SK-N-SH (cell line): ENCODE measurements around the gene ZNF615. TPM values are rescaled to one million over a fixed set of nuclear protein-coding genes. Genes with fewer than 3 reads are reported as not detected.
"Not testable (repeated sequence)": the region's sequence is repeated elsewhere in the genome, so short reads cannot be mapped to it uniquely, and the experiment has no call there.

Experiments
- CTCF ChIA-PET: fragments of 300-600, 350-600 bp; formaldehyde crosslinking; extraction: SDS; loops from one replicate; lab custom pipeline; 2021; lab: Yijun Ruan, JAX
- POLR2A ChIA-PET: fragments of 350-600 bp; sonication (Branson Sonifier 250); formaldehyde crosslinking; extraction: SDS; loops from one replicate; lab custom pipeline; 2020; ENCODE audit warnings: antibody characterized with exemption, inconsistent platforms; lab: Yijun Ruan, JAX
- DNase-seq: peaks from one replicate; pipeline ENCODE4 v3.0.0; 2012
- H2AFZ ChIP-seq: fragments of 200-600 bp; sonication (generic); 2 replicates; pipeline ENCODE4 v1.8.1; 2016; ENCODE audit warnings: antibody characterized with exemption, mild to moderate bottlenecking, low read depth
- H3F3A ChIP-seq: fragments of 200-600 bp; sonication (generic); replicated peaks from 2 replicates; pipeline ENCODE3; 2016; ENCODE audit warnings: antibody characterized with exemption, mild to moderate bottlenecking; ENCODE audit not compliant: insufficient read depth
- H3K27ac ChIP-seq, 2 experiments: fragments of 200-500 bp in 1 of 2; fragments of 200-600 bp in 1 of 2; sonication (Bioruptor generic) in 1 of 2; sonication (generic), shearing (Covaris generic) in 1 of 2; 2 replicates each; pipeline versions ENCODE4 v1.5.1 to v1.6.1; 2014 to 2016; ENCODE audit warnings: low read depth in 2 of 2, inconsistent platforms in 1 of 2, low read length in 1 of 2, mild to moderate bottlenecking in 1 of 2, mixed read lengths in 1 of 2
- H3K27me3 ChIP-seq: fragments of 200-600 bp; sonication (generic), shearing (Covaris generic); 2 replicates; pipeline ENCODE4 v1.6.1; 2016; ENCODE audit warnings: mixed run types; ENCODE audit not compliant: insufficient read depth
- H3K36me3 ChIP-seq, 2 experiments: fragments of 200-500 bp in 1 of 2; fragments of 200-600 bp in 1 of 2; sonication (Bioruptor generic) in 1 of 2; sonication (generic) in 1 of 2; replicated peaks in 1 of 2; 2 replicates each; pipeline versions ENCODE3 to v1.5.1; 2014 to 2016; ENCODE audit warnings: low read length in 1 of 2, mild to moderate bottlenecking in 1 of 2; ENCODE audit not compliant: insufficient read depth in 2 of 2, control insufficient read depth in 1 of 2
- H3K4me1 ChIP-seq, 2 experiments: fragments of 200-500 bp in 1 of 2; fragments of 200-600 bp in 1 of 2; sonication (Bioruptor generic) in 1 of 2; sonication (generic), shearing (Covaris generic) in 1 of 2; 2 replicates each; pipeline versions ENCODE4 v1.5.1 to v1.6.1; 2014 to 2016; ENCODE audit warnings: low read depth in 1 of 2, low read length in 1 of 2, mixed run types in 1 of 2; ENCODE audit not compliant: insufficient read depth in 2 of 2, control insufficient read depth in 1 of 2
- H3K4me2 ChIP-seq: fragments of 200-600 bp; sonication (generic), shearing (Covaris generic); 2 replicates; pipeline ENCODE4 v1.6.1; 2017; ENCODE audit warnings: mixed run types
- H3K4me3 ChIP-seq, 2 experiments: fragments of 200-500 bp in 1 of 2; fragments of 200-600 bp in 1 of 2; sonication (Bioruptor generic) in 1 of 2; sonication (generic), shearing (Covaris generic) in 1 of 2; 2 replicates each; pipeline versions ENCODE4 v1.5.1 to v1.8.1; 2014 to 2016; ENCODE audit warnings: low read depth in 2 of 2, inconsistent platforms in 1 of 2, low read length in 1 of 2, mild to moderate bottlenecking in 1 of 2, mixed read lengths in 1 of 2, moderate library complexity in 1 of 2
- H3K79me2 ChIP-seq: fragments of 200-600 bp; sonication (generic); 2 replicates; pipeline ENCODE4 v1.8.1; 2017; ENCODE audit warnings: mild to moderate bottlenecking; ENCODE audit not compliant: insufficient read depth
- H3K9ac ChIP-seq: fragments of 200-600 bp; sonication (generic); 2 replicates; pipeline ENCODE4 v1.6.1; 2017; ENCODE audit warnings: mixed run types
- H3K9me2 ChIP-seq: fragments of 200-600 bp; sonication (generic); 2 replicates; pipeline ENCODE4 v1.6.1; 2017; ENCODE audit warnings: mixed run types
- H3K9me3 ChIP-seq: fragments of 200-600 bp; sonication (generic); 2 replicates; pipeline ENCODE4 v1.6.1; 2017; ENCODE audit warnings: mixed run types, mild to moderate bottlenecking, moderate library complexity
- H4K20me1 ChIP-seq: fragments of 200-600 bp; sonication (generic); 2 replicates; pipeline ENCODE4 v1.6.1; 2017; ENCODE audit warnings: mild to moderate bottlenecking, mixed run types; ENCODE audit not compliant: insufficient read depth
- GABPA ChIP-seq: IDR thresholded peaks from 2 replicates; pipeline ENCODE4 v1.4.0; 2012; ENCODE audit warnings: low read depth, mild to moderate bottlenecking
- MXI1 ChIP-seq: IDR thresholded peaks from 2 replicates; pipeline ENCODE4 v1.6.1; 2012; ENCODE audit warnings: mild to moderate bottlenecking, low read depth, low read length, improper control_type of control experiment
- SMC3 ChIP-seq: IDR thresholded peaks from 2 replicates; pipeline ENCODE4 v1.6.1; 2012; ENCODE audit warnings: low read depth, low read length, improper control_type of control experiment
- WGBS: methylation state at CpG from one replicate; pipeline ENCODE4 v1.1.6; 2017; ENCODE audit warnings: low lambda C conversion rate; 5-methylcytosine and 5-hydroxymethylcytosine counted together
- polyA plus RNA-seq, 3 experiments: library from polyadenylated mRNA; depleted of rRNA; stranded (reverse); fragments of >200 nt; gene quantifications; 2 replicates each; pipeline ENCODE4 v1.2.3, GENCODE V29; 2012
- TF ChIP-seq, protein P1 (sequence below): IDR thresholded peaks from 2 replicates; pipeline ENCODE4 v1.4.0; 2012; ENCODE audit warnings: low read depth, borderline replicate concordance
- TF ChIP-seq, protein P2 (sequence below): IDR thresholded peaks from 2 replicates; pipeline ENCODE4 v1.6.1; 2012; ENCODE audit warnings: mild to moderate bottlenecking, low read depth, low read length, moderate library complexity
- TF ChIP-seq, protein P3 (sequence below): fragments of 150-350 bp; IDR thresholded peaks from 2 replicates; pipeline ENCODE4 v1.6.1; 2017; ENCODE audit warnings: antibody characterized with exemption, low read length, low read depth, borderline replicate concordance

Gene ZNF615
- polyA plus RNA-seq, 1 of the 3 experiments (the other 2 are of a cell fraction): 1.6 TPM

DNA sequence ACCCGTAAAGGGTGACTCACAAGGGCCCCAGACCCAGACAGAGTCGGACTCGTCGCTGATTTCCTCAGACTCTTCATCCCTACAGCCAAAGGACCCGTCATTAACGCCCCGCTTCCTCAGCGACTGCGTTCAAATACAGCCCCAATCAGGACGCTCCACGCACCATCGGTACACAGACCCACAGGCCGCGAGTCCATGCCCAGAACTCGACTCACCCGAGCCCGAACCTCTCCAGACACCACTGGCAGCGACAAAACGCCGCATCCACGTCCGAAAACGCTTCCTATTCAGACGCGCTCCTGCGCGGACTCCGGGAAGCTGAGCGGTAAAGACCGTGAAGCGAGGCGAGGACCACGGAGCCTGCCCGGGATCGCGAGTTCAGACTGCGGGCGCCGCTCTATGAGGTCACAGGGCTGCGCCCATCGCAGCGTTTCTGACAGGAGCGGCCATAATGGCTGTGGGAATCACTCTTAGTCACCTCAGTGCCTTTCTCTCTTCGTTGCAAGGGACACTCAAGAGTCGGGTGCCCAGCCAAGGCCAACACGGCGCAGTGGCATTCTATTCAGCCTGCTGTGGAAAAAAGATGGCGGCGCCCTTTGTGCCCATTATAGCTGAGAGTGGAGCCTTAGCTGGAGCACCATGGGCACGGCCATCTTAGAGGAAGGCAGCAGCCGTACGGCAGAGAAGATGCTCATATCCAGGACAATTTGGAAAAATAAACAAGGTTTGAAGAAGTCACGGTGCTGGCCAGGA is 20.2 kb upstream of the ZNF615 start, which contains the start of gene ZNF614 (continued):
- TF ChIP-seq, protein P1, sequence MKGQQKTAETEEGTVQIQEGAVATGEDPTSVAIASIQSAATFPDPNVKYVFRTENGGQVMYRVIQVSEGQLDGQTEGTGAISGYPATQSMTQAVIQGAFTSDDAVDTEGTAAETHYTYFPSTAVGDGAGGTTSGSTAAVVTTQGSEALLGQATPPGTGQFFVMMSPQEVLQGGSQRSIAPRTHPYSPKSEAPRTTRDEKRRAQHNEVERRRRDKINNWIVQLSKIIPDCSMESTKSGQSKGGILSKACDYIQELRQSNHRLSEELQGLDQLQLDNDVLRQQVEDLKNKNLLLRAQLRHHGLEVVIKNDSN: no peak
- TF ChIP-seq, protein P2, sequence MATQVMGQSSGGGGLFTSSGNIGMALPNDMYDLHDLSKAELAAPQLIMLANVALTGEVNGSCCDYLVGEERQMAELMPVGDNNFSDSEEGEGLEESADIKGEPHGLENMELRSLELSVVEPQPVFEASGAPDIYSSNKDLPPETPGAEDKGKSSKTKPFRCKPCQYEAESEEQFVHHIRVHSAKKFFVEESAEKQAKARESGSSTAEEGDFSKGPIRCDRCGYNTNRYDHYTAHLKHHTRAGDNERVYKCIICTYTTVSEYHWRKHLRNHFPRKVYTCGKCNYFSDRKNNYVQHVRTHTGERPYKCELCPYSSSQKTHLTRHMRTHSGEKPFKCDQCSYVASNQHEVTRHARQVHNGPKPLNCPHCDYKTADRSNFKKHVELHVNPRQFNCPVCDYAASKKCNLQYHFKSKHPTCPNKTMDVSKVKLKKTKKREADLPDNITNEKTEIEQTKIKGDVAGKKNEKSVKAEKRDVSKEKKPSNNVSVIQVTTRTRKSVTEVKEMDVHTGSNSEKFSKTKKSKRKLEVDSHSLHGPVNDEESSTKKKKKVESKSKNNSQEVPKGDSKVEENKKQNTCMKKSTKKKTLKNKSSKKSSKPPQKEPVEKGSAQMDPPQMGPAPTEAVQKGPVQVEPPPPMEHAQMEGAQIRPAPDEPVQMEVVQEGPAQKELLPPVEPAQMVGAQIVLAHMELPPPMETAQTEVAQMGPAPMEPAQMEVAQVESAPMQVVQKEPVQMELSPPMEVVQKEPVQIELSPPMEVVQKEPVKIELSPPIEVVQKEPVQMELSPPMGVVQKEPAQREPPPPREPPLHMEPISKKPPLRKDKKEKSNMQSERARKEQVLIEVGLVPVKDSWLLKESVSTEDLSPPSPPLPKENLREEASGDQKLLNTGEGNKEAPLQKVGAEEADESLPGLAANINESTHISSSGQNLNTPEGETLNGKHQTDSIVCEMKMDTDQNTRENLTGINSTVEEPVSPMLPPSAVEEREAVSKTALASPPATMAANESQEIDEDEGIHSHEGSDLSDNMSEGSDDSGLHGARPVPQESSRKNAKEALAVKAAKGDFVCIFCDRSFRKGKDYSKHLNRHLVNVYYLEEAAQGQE: no peak
- peak; percentile 75; the same call in 1 of the 2 replicates for TF ChIP-seq MXI1
- peak; percentile 18; the same call in 1 of the 2 replicates for TF ChIP-seq GABPA
- TF ChIP-seq, protein P3, sequence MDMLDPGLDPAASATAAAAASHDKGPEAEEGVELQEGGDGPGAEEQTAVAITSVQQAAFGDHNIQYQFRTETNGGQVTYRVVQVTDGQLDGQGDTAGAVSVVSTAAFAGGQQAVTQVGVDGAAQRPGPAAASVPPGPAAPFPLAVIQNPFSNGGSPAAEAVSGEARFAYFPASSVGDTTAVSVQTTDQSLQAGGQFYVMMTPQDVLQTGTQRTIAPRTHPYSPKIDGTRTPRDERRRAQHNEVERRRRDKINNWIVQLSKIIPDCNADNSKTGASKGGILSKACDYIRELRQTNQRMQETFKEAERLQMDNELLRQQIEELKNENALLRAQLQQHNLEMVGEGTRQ: no peak
- TF ChIP-seq SMC3: no peak

DNA sequence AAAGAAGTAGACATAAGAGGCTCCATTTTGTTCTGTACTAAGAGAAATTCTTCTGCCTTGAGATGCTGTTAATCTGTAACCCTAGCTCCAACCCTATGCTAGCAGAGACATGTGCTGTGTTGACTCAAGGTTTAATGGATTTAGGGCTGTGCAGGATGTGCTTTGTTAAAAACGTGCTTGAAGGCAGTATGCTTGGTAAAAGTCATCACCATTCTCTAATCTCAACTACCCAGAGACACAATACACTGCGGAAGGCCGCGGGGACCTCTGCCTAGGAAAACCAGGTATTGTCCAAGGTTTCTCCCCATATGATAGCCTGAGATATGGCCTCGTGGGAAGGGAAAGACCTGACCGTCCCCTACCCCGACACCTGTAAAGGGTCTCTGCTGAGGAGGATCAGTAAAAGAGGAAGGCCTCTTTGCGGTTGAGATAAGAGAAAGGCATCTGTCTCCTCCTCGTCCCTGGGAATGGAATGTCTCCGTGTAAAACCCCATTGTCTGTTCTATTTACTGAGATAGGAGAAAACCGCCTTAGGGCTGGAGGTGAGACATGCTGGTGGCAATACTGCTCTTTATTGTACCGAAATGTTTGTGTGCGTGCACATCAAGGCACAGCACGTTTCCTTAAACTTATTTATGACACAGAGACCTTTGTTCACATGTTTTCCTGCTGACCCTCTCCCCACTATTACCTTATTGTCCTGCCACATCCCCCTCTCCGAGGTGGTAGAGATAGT is 18.4 kb upstream of the ZNF615 start:
- H3K27ac ChIP-seq, POLR2A ChIA-PET, H3K4me1 ChIP-seq, H3K27me3 ChIP-seq, H3F3A ChIP-seq, H3K9ac ChIP-seq, H3K9me2 ChIP-seq, DNase-seq, H4K20me1 ChIP-seq, H2AFZ ChIP-seq, H3K4me2 ChIP-seq, H3K4me3 ChIP-seq: not testable (repeated sequence)
- Histone ChIP-seq H3K79me2 (peaks cover 22% of the 10 kb centered on the region), H3K36me3 (peaks cover 36 to 42% of the 10 kb centered on the region in 2 experiments), H3K9me3 (peaks cover 17% of the 10 kb centered on the region; the same call in 1 of the 2 replicates)
- CTCF ChIA-PET: interaction anchor here (1.6 kb wide), 1 partner anchor 22 kb away, joined by 3 read pairs; the partner anchor contains the start of gene ZNF432
- whole genome bisulfite sequencing: 87% methylated on average over 15 of the region's 15 CpGs

DNA sequence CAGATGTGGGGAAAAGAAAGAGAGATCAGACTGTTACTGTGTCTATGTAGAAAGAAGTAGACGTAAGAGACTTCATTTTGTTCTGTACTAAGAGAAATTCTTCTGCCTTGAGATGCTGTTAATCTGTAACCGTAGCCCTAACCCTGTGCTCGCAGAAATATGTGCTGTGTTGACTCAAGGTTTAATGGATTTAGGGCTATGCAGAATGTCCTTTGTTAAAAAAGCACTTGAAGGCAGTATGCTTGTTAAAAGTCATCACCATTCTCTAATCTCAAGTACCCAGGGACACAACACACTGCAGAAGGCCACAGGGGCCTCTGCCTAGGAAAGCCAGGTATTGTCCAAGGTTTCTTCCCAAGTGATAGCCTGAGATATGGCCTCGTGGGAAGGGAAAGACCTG is 16.5 kb upstream of the ZNF615 start:
- H2AFZ ChIP-seq: not testable (repeated sequence)

More for the DNA sequence above, 16.5 kb upstream of the ZNF615 start:
- H3K9me2 ChIP-seq, CTCF ChIA-PET, H3K27ac ChIP-seq, H3K9ac ChIP-seq, POLR2A ChIA-PET, H3K27me3 ChIP-seq, H3K4me1 ChIP-seq, DNase-seq, H4K20me1 ChIP-seq, H3F3A ChIP-seq, H3K9me3 ChIP-seq, H3K4me2 ChIP-seq: not testable (repeated sequence)
- H3K79me2 ChIP-seq: peaks cover 22% of the 10 kb centered on the region
- WGBS: 89% methylated on average over 4 of the region's 4 CpGs
- H3K4me3 ChIP-seq: peak overlapping the region in 1 of 2 experiments; percentile 6; a peak in 1 of 4 replicates
- peaks cover 54 to 61% of the 10 kb centered on the region in 2 experiments for H3K36me3 ChIP-seq
